Measurements from ENCODE around the gene CCDC69. TPM values are rescaled to one million over a fixed set of nuclear protein-coding genes. Genes with fewer than 3 reads are reported as not detected.
"Not testable (repeated sequence)": the region's sequence is repeated elsewhere in the genome, so short reads cannot be mapped to it uniquely, and the experiment has no call there.

The CCDC69 gene
- total RNA-seq, 1 donor: 3.0 TPM

GRCh38 chr5:151205411-151205810 lies 18.5 kb downstream of the CCDC69 start:
- TF ChIP-seq CTCF (IDR thresholded peaks at IDR 0.05; ENCODE audit: insufficient read depth, low read depth, low read length): no peak
- DNase-seq (ENCODE audit: low read depth): no peak
- no peak overlapping the region for H3K4me3 ChIP-seq (ENCODE audit: low read depth, low read length)

DNA sequence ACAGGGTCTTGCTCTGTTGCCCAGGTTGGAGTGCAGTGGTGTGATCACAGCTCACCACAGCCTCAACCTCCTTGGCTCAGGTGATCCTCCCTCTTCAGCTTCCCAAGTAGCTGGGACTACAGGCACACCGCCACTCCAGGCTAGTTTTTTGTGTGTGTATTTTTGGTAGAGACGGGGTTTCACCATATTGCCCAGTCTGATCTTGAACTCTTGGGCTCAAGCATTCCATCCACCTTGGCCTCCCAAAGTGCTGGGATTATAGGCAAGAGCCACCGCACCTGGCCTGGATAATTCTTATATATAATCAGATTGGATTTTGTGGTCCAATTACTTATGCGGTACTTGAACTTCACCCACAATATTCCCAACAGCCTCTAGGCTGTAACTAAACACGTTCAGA lies 19.8 kb downstream of the CCDC69 start:
- no peak for DNase-seq (ENCODE audit: low read depth)
- TF ChIP-seq CTCF (IDR thresholded peaks at IDR 0.05; ENCODE audit: insufficient read depth, low read depth, low read length): no peak
- H3K4me3 ChIP-seq (ENCODE audit: low read depth, low read length): no peak overlapping the region

GRCh38 chr5:151202381-151203139 lies 21.3 kb downstream of the CCDC69 start:
- no peak overlapping the region for H3K4me3 ChIP-seq (ENCODE audit: low read depth, low read length)
- DNase-seq (ENCODE audit: low read depth): peak; percentile 66
- TF ChIP-seq CTCF (IDR thresholded peaks at IDR 0.05; ENCODE audit: insufficient read depth, low read depth, low read length): no peak

DNA sequence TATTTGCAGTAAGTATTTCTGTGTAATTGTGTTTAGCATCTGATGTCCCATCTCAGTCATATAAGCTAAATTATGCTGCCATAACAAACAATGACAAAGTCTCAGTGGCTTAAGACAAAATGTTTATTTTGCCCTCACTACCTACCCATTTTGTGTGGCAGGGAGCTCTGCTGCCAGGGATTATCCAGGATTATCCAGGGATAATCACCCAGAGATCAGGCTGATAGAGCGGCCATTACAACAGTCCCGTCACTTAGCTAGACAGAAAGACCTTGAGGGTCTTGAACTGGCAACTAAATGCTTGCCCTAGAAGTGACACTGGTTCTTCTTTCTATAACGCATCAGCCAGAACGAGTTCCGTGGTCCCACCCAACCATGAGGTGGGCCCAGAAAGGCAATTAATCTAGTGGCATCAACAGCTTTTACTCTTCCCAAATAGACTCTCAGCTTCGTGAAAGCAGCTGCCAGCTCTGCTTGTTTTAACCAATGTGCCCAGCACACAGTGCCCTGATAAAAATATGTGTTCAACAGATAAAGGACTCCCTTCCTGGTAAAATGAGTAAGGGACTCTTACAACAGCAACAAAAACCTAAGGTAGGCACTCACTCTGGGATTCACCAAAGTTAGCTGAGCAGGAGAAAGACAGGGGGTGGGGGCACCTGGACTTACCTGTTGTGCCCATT lies 22.8 kb downstream of the CCDC69 start:
- DNase-seq (ENCODE audit: low read depth): no peak
- no peak overlapping the region for H3K4me3 ChIP-seq (ENCODE audit: low read depth, low read length)
- TF ChIP-seq CTCF (IDR thresholded peaks at IDR 0.05; ENCODE audit: insufficient read depth, low read depth, low read length): no peak

- no peak for DNase-seq (ENCODE audit: low read depth)
- no peak overlapping the region for H3K4me3 ChIP-seq (ENCODE audit: low read depth, low read length)
- TF ChIP-seq CTCF (IDR thresholded peaks at IDR 0.05; ENCODE audit: insufficient read depth, low read depth, low read length): no peak
Observed at GRCh38 chr5:151199581-151200185, 24.2 kb downstream of the CCDC69 start.

DNA sequence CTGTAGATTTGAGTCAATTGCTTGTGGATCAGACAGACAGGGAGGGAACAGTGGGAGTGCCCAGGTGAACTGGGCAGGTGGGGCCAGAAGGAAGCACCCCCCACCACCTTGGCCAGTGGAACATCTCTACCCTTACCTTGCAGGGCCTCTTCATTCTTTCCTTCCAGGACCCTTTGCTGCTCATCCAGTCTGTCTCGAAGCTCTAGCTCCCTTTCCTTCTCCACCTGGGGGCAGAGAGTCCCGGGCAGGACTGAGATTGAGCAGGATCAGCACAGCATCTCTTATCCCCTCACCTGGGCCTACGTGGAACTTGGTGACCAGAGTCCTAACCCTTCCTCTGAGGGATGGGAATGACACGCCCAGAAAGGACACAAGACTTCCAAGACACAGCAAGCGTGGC lies 25.0 kb downstream of the CCDC69 start:
- no peak overlapping the region for H3K4me3 ChIP-seq (ENCODE audit: low read depth, low read length)
- DNase-seq (ENCODE audit: low read depth): no peak
- TF ChIP-seq CTCF (IDR thresholded peaks at IDR 0.05; ENCODE audit: insufficient read depth, low read depth, low read length): no peak

DNA sequence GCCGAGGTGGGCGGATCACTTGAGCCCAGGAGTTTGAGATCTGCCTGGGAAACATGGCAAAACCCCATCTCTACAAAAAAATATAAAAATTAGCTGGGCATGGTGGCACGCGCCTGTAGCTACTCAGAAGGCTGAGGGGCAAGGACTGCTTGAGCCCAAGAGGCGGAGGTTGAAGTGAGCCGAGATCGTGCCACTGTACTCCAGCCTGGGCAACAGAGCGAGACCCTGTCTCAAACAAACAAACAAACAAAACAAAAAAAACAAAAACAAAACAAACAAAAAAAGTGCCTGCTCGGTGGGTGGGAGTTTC lies 26.6 kb downstream of the CCDC69 start:
- not testable (repeated sequence) for H3K4me3 ChIP-seq (ENCODE audit: low read depth, low read length); DNase-seq (ENCODE audit: low read depth)

Measured in fibroblast of villous mesenchyme (primary cell).